ENCODE data around the gene CLBA1.

Gene CLBA1

DNA sequence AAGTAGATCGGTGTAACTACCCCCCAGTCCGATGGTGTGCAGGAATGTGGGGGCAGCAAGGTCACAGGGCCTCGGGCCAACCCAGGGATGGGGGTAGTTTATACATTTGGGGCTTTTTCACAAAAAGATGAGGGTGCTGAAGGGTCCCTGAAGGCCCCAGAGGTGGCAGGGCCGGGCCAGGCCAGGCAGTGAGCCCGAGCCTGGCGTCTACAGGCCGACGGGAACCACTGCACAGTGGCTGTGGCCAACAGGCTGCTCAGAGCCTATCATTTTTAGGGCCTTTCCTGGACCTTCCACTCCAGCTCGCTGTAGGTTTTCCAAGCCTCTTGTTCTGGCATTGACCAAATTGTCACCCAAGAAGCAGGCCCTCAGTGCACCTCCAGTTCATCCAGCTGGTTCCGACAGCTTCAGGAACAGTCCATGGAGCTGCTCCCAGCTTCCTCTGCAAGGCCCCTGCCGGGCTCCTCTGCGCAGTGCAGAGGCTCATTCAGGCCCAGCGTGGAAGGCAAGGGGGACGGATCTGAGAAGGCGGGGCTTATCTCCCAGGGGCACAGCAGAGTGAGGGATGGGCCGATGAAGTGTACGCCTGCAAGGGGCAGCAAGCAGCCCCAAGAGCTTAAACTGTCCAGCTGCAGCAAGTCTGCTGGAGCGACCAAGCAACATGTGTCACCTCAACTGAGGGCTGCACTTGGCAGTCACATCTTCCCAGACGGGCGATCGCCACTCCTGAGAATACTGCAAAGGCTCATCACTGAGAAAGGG, 21.4 kb downstream of the CLBA1 start:
- DNase-seq = no peak

DNA sequence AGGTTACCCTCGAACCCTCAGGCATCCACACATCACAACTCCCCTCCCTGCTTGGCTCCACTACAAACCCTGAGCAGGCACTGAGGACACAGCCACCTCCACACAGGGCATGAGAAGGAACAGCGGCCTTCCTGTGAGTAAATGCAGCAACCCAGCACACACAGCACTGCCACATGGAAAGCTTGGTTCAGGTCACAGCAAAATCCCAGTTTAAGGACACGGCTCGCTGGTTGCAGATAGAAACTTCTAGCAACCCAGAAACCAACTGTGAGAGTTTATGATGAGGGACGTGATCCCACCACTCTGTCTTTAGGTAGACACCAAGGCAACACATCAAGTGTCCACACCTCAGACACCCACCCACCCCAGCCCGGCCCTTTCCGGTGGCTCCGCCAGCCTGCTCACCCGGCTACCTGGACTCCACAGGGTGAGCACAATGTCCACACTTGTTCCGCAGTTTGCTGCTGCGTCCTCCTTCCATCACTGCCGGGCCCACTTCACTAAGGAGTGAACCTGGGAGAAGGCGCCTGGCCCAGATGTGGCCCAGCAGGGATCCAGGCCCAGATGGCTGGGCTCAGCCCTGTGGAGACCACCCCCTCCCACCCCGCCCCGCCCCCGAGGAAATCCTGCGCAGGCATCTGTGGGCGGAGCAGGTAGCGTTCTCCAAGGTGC, 22.1 kb downstream of the CLBA1 start:
- DNase-seq = no peak

DNA sequence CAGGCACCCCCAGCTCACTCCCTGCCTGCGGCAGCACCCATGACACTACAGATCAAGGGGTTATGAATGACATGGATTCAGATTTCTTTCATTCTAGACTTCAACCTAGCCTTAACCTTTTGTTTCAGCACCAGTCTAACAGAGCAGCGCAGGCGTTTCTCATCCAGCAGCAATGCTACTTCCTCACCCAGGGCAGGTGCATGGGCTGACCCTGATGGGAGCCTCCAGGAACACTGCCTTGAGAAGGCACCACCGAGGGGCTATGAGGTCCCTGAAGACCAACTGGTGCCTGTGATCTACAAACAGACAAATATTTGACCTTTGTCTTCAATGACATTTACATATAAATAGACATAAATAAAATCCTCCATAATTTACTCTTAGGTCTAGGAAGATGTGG, 24.5 kb downstream of the CLBA1 start:
- no peak for DNase-seq

DNA sequence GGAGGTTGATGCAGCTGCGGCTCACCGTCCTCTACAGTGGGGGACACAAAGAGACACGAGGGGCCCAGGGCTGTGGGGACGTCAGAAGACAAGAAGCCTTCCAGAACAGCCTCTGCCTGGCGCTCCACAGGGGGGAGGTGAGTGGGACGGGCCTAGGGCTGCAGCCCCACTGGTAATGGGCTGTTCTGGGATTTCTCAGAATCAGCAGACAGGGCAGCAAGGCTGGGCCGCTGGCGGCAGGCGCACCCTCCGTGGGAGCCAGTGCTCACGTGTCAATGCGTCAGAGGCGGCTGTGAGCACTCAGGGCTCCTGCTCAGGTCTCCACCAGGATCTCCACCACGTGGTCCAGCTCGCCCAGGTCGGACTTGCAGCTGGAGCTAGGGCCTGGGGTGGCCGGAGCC, 25.3 kb downstream of the CLBA1 start:
- DNase-seq = no peak

DNA sequence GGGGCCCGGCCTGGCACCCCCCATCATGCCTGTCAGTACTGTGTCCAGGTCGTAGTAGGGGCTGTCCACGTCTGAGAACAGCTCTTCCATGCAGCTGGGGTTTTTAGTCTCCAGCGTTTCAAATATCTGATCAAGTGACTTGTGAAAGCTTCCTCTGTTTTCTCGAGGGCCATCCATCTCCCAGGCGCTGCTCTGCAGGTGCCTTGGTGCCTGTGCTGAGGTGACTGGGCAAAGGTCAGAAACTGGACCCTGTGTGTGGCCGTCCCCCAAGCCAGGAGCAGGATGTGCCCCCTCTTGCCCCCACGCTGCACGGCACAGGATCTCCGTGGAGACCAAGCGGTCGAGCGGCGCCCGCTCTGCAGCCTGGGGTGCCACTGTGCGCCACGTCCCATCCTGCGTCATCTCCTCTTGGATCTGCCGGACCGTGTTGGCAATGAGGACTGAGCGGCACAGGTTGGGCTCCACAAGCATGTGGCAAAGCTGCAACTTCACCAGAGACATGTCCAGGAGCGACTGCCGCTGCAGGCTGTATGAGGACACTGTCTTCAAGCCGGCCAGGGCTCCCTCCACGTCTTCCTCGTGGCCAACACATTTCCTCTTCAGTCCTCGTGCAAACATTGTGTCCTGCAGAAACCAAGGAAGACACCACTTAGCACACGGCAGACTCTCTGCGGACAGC, 25.9 kb downstream of the CLBA1 start:
- DNase-seq = peak in 1 of 2 experiments; percentile 10

DNA sequence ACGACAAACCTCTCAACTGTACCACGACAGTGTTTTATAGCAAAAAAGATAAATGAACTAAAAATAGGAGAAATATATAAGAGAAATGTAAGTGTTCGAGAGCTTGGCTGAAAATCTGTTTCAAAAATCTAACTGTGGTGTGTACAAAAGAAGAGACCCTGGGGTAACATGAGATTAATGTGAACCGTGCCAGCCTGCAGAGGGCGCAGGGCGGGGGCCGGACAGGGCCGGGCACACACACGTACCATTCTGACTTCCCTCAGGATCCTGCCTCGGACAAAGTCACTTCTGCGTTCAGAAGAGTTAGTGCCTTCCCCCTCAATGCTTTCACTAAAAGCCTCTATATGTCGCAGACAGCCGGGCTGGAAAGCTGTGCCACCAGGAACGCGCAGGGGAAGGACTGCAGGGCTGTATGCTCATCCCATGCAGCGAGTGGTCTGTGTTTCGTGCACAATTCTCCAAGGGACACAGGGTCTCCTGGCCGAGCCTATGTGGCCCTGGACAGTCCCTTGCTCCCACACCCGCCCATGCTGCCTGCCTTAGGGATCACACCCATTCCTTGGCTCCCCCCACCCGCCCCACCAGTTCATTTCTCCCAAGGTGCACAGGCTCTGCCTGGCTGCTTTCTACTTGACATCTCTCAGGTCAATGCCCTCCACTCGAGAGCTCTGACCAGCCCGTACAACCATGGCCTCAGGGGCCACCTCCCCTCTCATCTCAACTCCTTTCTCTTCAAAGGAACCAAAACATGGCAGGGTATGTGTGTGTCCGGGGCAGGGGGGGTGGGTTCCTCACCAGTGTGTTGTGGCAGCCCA, 26.8 kb downstream of the CLBA1 start:
- peak in 1 of 2 experiments; percentile 39 for DNase-seq

DNA sequence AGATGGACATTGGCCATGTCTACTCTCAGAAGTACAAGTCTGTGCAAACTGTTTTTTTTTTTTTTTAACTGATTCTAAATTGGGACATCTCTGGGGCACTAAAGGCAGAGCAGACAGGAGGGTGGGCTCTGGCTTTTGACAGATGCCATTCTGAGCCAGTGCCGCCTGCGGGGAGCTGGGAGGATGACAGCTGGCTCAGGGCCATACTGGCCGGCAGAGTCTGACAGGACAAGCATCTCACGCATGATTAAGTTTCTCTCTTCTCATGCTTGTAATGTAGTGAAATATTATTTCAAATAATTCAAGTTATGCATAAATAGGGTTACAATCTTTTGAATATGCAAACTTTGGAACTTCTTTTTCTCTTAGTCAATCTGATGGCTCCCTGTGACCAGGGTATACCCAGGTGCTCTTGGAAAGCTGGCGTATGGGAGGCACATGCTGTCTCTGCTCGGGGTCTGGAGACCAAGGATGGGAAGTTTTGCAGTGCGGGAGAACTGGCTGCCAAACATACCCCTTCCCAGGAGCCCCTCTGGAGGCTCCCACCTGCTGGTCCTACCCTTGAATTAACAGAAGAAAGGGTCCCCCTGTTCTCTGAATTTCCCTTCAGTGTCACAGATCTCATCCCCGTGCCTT, 27.7 kb downstream of the CLBA1 start:
- no peak for DNase-seq

DNA sequence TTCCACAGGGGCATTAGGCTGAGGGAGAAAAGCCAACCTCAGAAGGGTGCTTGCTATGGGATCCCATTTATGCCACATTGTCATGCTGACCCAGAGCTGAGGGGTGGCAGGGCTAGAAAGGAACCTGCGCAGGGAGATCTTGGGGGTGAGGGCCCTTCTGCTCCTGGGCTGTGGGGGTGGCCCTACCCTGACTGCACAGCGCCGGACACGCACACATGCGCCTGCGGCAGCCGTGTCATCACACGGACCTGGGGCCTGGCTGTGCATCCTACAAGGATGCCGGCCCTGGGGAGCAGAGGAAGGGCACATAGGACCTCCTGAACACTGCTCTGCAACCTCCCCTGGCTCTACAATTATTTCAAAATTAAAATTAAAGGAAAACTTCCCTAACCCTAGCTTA, 28.4 kb downstream of the CLBA1 start:
- no peak for DNase-seq

DNA sequence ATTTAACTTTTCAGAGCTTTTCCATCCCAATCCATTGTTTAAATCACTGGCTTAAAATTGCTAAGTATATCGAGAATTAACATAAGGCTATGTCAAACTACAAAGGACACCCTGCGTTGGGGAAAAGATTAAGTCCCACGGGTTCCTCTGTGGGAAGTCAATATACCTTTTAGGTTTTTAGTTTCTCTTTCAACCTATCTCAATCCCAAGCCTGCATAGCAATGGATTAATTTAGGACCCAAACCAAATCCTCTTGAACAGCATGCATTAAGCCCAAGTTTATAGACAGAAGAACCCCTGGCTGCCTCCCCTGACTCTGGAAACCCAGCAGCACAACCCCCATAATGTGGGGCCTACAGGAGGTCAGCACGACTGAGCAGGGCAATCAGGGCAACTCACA, 29.0 kb downstream of the CLBA1 start:
- DNase-seq = no peak

DNA sequence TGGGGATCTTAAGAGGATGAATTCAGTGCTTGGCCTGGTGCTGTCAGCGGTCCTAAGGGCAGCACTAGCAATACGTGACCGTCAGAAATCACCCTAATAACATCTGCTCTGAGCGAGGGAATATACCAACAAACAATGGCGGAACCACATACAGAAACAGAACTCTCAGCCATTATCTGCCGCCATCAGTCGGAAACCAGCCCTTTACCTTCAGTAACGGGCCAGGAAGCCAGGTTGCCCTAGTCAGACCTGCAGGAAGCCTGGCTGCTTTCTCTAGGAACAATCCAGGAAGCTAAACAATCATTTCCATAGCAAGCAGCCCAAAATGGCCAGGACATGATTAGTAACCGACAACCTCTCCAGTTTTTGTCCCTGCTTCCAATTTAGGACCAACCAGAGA, 29.7 kb downstream of the CLBA1 start:
- DNase-seq = no peak

DNA sequence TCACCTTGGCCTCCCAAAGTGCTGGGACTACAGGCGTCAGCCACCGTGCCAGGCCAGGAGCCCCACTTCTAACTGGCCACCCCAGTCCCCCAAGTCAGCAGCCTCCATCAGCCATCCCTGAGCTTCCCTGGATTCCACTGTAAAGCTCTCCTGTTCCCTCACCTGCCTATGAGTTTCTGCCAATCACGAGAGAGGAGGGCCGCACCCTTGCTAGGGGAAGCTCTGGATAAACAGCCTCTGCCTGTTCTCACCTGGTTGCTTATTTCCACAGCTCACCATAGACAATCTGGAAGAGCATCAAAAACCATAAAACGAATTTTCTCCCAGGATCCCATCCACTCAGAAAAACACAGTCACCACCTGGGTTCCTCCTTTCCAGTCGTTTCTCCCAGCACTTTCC, 30.3 kb downstream of the CLBA1 start:
- DNase-seq = no peak

DNA sequence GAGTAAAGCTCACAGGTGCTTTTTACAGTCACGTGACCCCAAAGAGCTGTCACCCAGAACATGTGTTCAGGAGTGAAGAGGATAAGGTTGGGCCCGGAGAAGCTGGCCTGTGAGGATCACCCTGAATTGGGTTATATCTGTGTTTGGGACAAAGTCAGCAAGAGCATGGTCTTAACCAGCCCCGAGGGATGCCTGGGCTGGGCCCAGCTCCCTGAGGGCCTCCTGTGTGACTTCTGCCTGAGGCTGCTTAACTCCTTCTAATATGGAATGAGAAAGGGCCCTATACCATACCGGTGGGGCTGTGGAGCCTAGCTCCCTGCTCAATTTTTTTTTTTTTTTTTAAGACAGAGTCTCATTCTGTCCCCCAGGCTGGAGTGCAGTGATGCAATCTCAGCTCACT, 32.8 kb downstream of the CLBA1 start:
- no peak for DNase-seq

DNA sequence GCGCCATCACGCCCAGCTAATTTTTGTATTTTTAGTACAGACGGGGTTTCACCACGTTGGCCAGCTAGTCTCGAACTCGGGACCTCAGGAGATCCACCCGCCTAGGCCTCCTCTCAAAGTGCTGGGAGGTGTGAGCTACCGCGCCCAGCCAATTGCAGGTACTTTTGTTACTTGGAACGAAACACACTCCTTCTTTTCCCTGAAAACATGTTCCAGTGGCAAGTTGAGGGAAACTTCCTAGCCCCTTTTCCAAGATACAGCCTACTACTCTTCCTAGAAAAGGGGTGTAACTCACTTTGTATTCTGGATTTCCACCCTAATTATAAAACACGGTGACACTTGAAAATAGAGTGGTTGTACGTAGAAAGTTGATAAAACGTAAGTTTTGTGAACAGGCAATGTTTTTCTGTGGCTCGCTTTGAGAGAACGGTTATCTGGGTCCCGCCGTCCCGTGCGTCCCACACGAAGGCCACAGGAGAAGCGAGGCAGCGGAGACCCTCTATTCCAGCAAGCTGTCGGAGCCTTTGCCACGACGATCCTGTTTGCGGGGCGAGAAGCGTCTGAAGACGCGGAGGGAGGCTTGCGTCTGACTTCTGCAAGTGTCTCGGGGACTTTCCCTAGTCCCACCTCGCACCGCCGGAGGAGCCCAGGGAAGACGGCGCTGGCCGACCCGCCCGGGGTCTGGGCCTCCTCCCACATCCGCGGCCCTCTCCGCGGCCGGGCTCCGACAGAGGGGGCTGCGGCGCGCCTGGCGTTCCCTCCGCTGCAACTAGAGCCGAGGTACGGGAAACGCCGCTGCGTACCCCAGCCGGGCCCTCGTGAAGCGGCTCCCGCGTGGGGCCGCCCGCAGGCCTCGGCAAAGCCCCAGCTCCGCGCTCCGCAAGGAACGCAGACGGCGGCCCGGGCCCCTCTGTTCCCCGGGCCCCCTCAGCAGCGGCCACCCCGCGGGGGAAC, 34.5 kb downstream of the CLBA1 start:
- no peak for DNase-seq

DNA sequence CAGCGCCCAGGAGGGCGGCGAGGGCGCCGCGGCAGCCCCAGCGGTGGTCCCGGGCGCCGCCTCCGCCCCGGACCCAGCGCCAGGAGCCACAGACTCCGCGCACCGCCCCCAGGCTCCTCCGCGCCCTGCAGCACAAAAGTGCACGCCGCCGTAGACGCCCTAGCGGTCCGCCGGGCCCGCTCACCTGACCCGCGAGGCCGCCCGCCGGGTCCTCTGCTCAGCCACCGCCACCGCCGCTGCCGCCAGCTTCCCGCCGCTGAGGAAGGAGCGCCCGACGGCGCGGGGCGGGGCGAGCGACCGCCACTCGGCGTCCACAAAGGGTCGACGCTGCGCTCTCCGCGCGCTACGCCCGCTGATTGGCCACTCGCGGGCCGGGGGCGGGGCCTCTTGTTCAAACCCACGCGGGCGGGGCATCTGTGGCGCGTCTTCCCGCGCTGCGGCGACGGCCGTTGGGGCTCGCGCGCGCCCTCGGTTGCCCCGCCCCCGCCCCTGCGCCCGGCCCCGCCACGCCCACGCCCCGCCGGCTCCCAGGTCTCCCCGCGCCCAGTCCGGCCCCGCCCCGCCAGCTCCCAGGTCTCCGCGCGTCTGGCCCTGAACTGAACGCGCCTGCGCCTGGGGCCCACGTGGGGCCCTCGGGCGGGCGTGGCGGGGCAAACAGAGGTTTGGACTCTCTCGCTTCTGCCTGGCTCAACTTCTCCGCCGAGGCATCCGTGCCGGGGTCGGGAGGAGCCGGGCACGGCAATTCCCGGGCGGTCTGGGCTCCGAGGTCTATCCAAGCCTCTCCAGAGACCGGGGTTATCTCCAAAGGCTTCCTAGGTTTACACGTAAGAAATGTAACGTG, 35.4 kb downstream of the CLBA1 start, which contains the start of gene CDCA4:
Gene CDCA4, minus strand, starts transcription at position 269 of the 841 bp plus-strand sequence. CDS start 9,154 bp downstream, outside the sequence.
- DNase-seq = peak; percentile 63 to 93

DNA sequence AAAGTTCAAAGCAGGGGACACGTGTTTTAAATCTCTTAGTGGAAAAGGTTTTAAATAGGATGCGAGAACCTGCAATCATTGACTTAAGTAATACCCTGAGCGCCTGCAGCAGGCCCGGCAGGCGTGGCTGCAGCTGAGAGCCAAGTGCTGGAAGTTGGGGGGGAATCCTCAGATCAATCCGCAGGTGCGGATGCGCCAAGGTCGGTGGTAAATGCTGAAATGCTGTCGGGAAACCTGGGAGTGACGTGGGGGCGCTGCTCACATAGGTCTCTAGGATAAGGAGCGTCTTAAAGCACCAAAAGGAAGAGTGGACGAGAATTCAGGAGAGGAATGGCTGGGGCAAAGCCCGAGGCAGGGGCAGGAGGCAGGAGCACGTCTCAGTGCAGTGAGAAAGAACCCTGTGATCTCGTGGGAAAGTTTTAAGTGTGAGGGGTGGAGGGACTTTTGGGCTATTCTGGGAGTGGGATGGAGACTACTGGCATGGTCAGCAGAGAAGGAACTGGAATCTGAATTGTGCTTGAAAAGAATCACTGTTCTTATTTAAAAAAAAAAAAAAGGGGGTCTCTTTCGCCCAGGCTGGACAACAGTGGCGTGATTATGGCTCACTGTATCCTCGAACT, 36.2 kb downstream of the CLBA1 start:
- no peak for DNase-seq

DNA sequence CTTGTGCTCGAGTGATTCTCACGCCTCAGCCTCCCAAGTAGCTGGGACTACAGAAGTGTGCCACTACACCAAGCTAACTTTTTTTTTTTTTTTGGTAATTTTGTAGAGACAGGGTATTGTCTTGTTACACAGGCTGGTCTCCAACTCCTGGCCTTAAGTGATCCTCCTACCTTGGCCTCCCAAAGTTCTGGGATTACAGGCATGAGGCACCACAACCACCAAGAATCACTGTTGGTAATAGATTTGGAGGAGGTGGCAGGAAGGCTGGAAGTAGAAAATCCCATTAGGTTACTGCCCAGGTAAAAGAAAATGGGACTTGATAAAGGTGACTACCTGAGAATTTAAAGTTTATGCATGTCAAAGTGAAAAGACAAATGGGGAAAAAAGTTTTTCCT, 36.7 kb downstream of the CLBA1 start:
- no peak for DNase-seq

DNA sequence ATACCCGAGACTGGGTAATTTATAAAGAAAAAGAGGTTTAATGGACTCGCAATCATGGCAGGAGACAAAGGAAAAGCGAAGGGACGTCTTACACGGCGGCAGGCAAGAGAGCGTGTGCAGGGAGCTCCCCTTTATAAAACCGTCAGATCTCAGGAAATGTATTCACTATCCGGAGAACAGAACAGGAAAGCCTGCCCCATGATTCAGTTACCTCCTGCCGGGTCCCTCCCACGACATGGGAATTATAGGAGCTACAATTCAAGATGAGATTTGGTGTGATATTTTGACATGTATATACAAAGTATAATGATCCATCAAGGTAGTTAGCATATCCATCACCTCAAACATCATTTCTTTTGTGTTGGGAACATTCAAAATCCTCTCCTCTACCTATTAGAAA, 37.6 kb downstream of the CLBA1 start:
- no peak for DNase-seq

DNA sequence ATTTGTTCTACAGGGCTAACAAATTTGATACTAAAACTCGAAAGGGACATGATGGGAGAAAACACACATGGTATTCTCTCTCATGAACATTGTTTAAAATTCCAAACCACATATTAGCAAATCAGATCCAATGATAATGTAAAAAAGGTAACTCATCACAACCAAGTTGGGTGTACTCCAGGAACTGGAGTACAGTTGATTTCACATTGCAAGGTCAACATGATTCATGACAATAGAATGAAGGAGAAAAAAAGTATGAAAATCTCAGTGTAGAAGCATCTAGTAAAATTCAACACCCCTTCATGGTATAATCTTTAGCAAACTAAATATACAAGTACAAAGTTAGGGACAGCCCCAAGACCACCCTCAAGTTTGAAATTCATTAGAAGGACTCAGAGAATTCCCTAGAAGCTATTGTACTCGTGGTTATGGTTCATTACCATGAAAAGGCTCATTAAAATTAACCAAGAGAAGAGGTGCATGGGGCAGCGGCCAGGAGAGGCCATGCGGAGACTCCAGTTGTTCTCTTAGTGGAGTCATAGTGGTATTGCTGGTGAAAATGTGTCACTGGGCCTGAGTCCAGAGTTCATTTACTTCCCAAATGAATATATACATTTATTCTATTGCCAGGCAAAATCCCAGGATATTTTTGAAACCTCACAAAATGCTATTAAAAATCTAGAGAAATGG, 38.3 kb downstream of the CLBA1 start:
- no peak for DNase-seq

DNA sequence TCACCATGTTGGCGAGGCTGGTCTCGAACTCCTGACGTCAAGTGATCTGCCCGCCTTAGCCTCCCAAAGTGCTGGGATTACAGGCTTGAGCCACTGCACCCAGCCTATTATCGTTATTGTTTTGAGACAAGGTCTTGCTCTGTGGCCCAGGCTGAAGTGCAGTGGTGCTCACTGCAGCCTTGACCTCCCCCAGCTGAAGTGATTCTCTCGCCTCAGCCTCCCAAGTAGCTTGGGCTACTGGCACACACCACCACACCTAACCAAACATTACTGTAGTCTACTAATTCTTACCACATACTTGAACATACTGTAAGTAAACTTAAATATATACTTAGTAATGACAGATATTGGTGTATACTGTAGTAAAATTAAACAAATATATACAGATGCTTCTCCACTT, 39.8 kb downstream of the CLBA1 start:
- no peak for DNase-seq

All from cerebellar nuclear complex (tissue), 1 donor.